ENCODE measurements around the gene FAM170B. TPM values are rescaled to one million over a fixed set of nuclear protein-coding genes. Genes with fewer than 3 reads are reported as not detected.

FAM170B gene
- total and polyA plus RNA-seq, 12 donors: not detected

DNA sequence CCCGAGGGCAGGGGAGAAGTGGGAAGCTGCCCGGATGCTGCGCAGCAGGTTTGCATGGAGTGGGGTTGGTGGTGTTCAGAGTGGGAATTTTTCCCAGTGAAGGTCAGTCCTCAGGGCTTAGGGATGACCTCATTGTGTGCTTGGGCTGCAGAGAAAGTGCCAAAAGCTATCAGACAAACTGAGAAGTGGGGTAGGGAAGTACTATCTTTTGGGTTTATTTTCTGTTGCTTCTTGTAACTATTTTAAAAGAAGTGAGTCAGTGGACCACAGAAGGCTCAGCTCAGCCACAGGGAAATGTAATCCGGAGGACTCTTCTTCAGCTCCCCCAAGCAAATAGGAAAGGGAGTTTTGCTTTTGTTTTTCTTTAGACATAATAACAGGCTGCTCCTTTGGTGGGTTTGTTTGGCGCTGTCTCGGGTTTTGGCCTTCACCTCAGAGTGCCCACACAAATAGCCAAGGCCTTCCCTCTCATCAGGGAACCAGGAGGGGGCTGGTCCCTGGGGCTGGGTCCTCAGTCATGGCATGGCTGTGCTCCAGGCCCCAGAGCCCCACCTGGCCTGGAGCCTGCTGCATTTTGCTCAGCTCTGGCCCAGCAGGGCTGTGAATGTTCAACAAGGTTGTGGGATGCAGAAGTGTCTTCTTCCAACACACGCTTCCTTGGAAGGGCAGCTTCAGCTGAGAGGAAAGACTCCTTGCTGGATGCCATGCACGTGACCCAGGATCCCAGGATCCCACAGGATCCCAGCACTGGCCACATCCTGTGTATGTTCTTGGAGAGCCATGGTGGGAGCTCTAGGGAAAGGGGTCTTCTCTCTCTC, 5.4 kb upstream of the FAM170B start:
- peak in 1 of 2 donors; percentile 13 for DNase-seq
- Histone ChIP-seq H3K36me3 (no peaks in the 10 kb centered on the region), H3K27me3 (no peaks in the 10 kb centered on the region), H3K27ac (peak overlapping the region in 8 of 10 donors; percentile 27 to 74 (median 65)), H3K9me3 (peaks cover 0 to 5% (median 0%) of the 10 kb centered on the region in 11 donors), H3K4me3 (no peak overlapping the region), H3K4me1 (peaks cover 4 to 41% (median 22%) of the 10 kb centered on the region in 9 donors)
- intact Hi-C loops (cut with DNase I): no loop called here
- TF ChIP-seq, protein P1, sequence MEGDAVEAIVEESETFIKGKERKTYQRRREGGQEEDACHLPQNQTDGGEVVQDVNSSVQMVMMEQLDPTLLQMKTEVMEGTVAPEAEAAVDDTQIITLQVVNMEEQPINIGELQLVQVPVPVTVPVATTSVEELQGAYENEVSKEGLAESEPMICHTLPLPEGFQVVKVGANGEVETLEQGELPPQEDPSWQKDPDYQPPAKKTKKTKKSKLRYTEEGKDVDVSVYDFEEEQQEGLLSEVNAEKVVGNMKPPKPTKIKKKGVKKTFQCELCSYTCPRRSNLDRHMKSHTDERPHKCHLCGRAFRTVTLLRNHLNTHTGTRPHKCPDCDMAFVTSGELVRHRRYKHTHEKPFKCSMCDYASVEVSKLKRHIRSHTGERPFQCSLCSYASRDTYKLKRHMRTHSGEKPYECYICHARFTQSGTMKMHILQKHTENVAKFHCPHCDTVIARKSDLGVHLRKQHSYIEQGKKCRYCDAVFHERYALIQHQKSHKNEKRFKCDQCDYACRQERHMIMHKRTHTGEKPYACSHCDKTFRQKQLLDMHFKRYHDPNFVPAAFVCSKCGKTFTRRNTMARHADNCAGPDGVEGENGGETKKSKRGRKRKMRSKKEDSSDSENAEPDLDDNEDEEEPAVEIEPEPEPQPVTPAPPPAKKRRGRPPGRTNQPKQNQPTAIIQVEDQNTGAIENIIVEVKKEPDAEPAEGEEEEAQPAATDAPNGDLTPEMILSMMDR (IDR thresholded peaks at IDR 0.05): no peak
- 66 to 71% methylated on average over 8 of the region's 8 CpGs for WGBS, 2 donors
- ATAC-seq: peak; percentile 31 to 79 (median 56)

DNA sequence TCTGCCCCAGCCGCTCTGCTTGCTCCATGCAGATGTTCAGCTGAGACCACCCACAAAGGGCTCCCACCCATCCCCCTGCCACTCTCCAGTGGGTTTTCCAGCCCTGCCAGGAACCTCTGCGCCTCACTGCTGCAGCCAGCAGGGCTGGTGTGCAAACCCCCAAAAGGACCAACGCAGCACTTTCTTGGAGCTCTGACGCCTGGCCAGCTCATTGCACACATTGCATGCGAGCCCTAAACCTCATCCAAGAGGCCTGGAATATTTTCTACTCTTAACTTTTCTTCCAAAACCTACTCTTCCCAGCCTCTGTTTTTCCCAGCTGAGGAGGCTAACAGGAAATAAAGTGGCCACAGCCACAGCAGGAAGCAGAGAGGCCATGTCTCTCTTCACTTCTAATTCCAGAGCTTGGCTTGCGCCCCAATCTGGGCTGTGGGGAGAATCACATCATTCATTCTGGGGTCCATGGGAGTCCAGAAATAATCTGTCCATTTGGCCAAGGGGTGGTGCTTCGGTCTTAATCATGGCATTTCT, 4.6 kb upstream of the FAM170B start:
- Histone ChIP-seq H3K4me1 (peaks cover 4 to 48% (median 22%) of the 10 kb centered on the region in 9 donors), H3K9me3 (peaks cover 0 to 5% (median 0%) of the 10 kb centered on the region in 11 donors), H3K27ac (peak overlapping the region in 8 of 10 donors; percentile 20 to 74 (median 65)), H3K36me3 (no peaks in the 10 kb centered on the region), H3K27me3 (no peaks in the 10 kb centered on the region), H3K4me3 (no peak overlapping the region)
- 83 to 85% methylated on average over 7 of the region's 7 CpGs for WGBS, 2 donors
- TF ChIP-seq, protein P1 (IDR thresholded peaks at IDR 0.05): no peak
- ATAC-seq: peak; percentile 24 to 63 (median 38)
- intact Hi-C loops (cut with DNase I): no loop called here
- peak; percentile 36 for DNase-seq

DNA sequence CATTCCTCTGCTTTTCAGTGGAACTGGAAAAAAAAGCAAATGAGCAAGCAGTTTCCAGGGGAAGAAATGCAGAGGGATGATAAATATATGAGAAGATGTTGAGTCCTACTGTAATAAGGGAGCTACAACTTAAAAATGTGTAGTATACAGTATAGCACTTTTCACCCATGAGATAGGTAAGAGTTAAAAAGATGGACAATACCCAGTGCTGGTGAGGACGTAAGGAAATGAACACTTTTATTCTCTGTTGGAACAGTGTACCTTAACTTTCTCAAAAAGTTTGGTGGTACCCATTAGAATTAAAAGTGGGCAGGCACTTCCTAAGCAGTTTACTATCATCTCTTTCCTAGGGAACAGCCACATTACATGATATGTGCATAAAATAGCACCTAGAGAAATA, 2.7 kb upstream of the FAM170B start:
- H3K9me3 ChIP-seq: peaks cover 0 to 5% (median 0%) of the 10 kb centered on the region in 11 donors
- intact Hi-C loops (cut with DNase I): no loop called here
- H3K4me1 ChIP-seq: peaks cover 4 to 50% (median 22%) of the 10 kb centered on the region in 9 donors
- WGBS, 2 donors: 50 to 59% methylated on average over 1 of the region's 1 CpG
- DNase-seq (no peak), ATAC-seq (no peak)
- H3K4me3 ChIP-seq: no peak overlapping the region
- no peaks in the 10 kb centered on the region for H3K27me3 ChIP-seq
- H3K36me3 ChIP-seq: no peaks in the 10 kb centered on the region
- TF ChIP-seq, protein P1 (IDR thresholded peaks at IDR 0.05): no peak
- H3K27ac ChIP-seq: peak overlapping the region in 4 of 10 donors; percentile 10 to 66 (median 16)

- no peaks in the 10 kb centered on the region for H3K27me3 ChIP-seq
- peak in 1 of 2 donors; percentile 28 for DNase-seq
These were observed 1.9 kb upstream of the FAM170B start for GRCh38 chr10:49135575-49136313.

More at GRCh38 chr10:49135575-49136313, 1.9 kb upstream of the FAM170B start:
- H3K4me1 ChIP-seq: peaks cover 4 to 54% (median 22%) of the 10 kb centered on the region in 9 donors
- no peaks in the 10 kb centered on the region for H3K36me3 ChIP-seq
- peak in 7 of 8 donors; percentile 39 to 58 (median 51) for ATAC-seq
- no peak overlapping the region for H3K4me3 ChIP-seq
- TF ChIP-seq, protein P1 (IDR thresholded peaks at IDR 0.05): peak in 2 of 9 donors; percentile 11 to 24
- intact Hi-C loops (cut with DNase I): no loop called here
- H3K27ac ChIP-seq: peak overlapping the region in 5 of 10 donors; percentile 10 to 66 (median 27)
- 58 to 61% methylated on average over 9 of the region's 9 CpGs for whole genome bisulfite sequencing, 2 donors
- H3K9me3 ChIP-seq: peaks cover 0 to 5% (median 0%) of the 10 kb centered on the region in 11 donors

Measured in heart right ventricle (tissue), 16 donors.